ENCODE measurements around the gene CLASRP.
A peak's percentile ranks its signal among the peaks of the same experiment; 100 is the strongest.

CLASRP gene

DNA sequence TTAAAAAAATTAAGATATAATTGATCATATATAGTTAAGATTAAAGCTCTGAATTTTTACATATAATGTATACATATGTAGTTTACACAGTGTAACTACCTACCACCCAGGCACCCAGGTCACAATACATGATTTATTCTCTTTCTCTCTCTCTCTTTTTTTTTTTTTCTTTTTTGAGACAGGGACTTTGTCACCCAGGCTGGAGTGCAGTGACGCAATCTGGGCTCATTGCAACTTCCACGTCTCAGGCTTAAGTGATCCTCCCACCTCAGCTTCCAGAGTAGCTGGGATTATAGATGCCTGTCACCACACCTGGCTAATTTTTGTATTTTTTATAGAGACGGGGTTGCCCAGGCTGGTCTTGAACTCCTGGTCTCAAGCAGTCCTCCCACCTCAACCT, 18.8 kb upstream of the CLASRP start:
- Histone ChIP-seq H3K27me3 (no peaks in the 10 kb centered on the region), H3K4me3 (no peak overlapping the region), H3K4me1 (peaks cover 22% of the 10 kb centered on the region), H3K36me3 (peaks cover 36% of the 10 kb centered on the region; the same call in 1 of the 2 replicates), H4K20me1 (no peaks in the 10 kb centered on the region), H3K27ac (no peak overlapping the region), H3K9ac (no peak overlapping the region), H3K4me2 (no peak overlapping the region), H3K9me3 (no peaks in the 10 kb centered on the region)
- TF ChIP-seq Cebpa-rat (IDR thresholded peaks at IDR 0.05) = no peak

DNA sequence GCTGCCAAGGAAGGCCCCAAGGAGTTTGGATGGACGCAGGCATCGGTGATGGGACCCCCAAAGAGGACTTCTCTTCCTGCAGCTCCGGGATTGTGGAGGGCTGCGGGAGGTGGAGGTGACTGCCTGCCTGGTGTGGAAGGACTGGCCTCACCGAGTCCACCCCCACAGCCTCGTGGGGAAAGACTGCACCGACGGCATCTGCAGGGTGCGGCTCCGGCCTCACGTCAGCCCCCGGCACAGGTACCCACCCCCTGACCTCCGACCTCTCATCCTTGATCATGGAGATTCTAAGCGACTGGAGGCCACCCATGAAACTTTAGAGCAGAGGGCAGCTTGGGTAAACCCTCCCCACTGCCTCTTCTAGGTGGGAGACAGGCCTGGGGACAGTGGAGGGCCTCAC, 16.9 kb upstream of the CLASRP start:
- no peaks in the 10 kb centered on the region for H3K27me3 ChIP-seq
- peaks cover 9% of the 10 kb centered on the region; the same call in 1 of the 2 replicates for H3K4me1 ChIP-seq
- H3K9ac ChIP-seq = no peak overlapping the region
- no peak overlapping the region for H3K4me2 ChIP-seq
- H3K36me3 ChIP-seq = peaks cover 38% of the 10 kb centered on the region; the same call in 1 of the 2 replicates
- TF ChIP-seq Cebpa-rat (IDR thresholded peaks at IDR 0.05) = no peak
- no peaks in the 10 kb centered on the region for H4K20me1 ChIP-seq
- no peak overlapping the region for H3K4me3 ChIP-seq
- H3K9me3 ChIP-seq = no peaks in the 10 kb centered on the region
- H3K27ac ChIP-seq = no peak overlapping the region

DNA sequence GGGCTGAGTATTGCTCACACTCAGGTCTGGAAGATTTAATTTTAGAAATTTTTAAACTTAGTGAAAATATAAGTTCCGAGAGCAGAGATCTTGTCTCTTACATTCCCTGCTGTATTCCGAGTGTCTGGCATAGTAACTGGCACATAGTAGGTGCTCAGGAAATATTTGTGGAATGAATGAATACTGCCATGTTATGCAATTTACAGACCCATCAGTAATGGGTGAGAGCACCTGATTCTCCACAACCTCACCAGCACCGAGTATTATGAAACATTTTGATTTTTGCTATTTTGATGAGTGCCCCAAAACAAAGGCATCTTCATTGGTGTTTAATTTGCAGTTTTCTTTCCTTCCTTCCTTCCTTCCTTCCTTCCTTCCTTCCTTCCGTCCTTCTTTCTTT, 15.8 kb upstream of the CLASRP start:
- peaks cover 40% of the 10 kb centered on the region for H3K36me3 ChIP-seq
- H3K4me2 ChIP-seq = peak overlapping the region; percentile 9; the same call in 1 of the 2 replicates
- H4K20me1 ChIP-seq = no peaks in the 10 kb centered on the region
- H3K27ac ChIP-seq = no peak overlapping the region
- no peaks in the 10 kb centered on the region for H3K27me3 ChIP-seq
- no peak overlapping the region for H3K4me3 ChIP-seq
- no peak overlapping the region for H3K9ac ChIP-seq
- peaks cover 6% of the 10 kb centered on the region; the same call in 1 of the 2 replicates for H3K4me1 ChIP-seq
- no peaks in the 10 kb centered on the region for H3K9me3 ChIP-seq
- TF ChIP-seq Cebpa-rat (IDR thresholded peaks at IDR 0.05) = no peak

DNA sequence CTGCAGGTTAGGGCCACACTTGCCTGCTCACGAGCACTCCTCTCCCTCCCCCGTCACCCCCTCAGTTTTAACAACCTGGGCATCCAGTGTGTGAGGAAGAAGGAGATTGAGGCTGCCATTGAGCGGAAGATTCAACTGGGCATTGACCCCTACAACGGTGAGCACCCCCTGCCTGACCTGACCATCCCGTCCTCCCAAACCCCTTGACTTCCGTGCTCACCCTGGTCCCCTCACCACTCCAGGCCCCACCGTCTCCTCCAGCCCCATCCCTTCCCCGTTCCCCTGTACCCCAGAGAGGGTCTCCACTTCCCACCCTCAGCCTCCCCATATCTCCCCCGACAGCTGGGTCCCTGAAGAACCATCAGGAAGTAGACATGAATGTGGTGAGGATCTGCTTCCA, 13.6 kb upstream of the CLASRP start:
- no peaks in the 10 kb centered on the region for H4K20me1 ChIP-seq
- H3K9ac ChIP-seq = no peak overlapping the region
- H3K4me3 ChIP-seq = no peak overlapping the region
- H3K4me1 ChIP-seq = peaks cover 6% of the 10 kb centered on the region; the same call in 1 of the 2 replicates
- H3K4me2 ChIP-seq = no peak overlapping the region
- H3K9me3 ChIP-seq = no peaks in the 10 kb centered on the region
- H3K36me3 ChIP-seq = peaks cover 47% of the 10 kb centered on the region
- no peak for TF ChIP-seq Cebpa-rat (IDR thresholded peaks at IDR 0.05)
- no peak overlapping the region for H3K27ac ChIP-seq
- H3K27me3 ChIP-seq = no peaks in the 10 kb centered on the region

DNA sequence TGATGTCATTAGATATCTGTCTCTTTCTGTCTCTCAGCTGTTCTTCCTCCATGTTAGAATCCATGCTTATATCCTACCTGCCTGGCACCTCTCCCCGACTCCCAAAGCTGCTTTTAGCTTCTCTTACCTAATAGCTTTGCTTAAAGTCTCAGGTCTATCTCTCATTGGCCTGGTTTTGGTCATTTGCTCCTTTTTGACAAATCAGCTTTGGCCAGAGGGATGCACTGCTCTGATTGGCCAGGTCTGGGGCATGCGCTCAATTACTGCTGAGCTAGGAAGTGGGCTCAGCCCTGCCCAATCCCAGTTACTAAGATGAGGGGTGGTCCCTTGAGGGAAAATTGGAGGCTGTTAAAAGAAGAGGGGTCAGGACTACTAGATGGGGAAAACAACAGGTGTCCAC, 11.5 kb upstream of the CLASRP start:
- Histone ChIP-seq H3K9me3 (peaks cover 8% of the 10 kb centered on the region; the same call in 1 of the 2 replicates), H3K27me3 (no peaks in the 10 kb centered on the region), H3K27ac (no peak overlapping the region), H3K36me3 (peaks cover 49% of the 10 kb centered on the region), H3K4me2 (no peak overlapping the region), H3K9ac (no peak overlapping the region), H3K4me3 (no peak overlapping the region), H4K20me1 (no peaks in the 10 kb centered on the region), H3K4me1 (peaks cover 6% of the 10 kb centered on the region; the same call in 1 of the 2 replicates)
- TF ChIP-seq Cebpa-rat (IDR thresholded peaks at IDR 0.05) = no peak

DNA sequence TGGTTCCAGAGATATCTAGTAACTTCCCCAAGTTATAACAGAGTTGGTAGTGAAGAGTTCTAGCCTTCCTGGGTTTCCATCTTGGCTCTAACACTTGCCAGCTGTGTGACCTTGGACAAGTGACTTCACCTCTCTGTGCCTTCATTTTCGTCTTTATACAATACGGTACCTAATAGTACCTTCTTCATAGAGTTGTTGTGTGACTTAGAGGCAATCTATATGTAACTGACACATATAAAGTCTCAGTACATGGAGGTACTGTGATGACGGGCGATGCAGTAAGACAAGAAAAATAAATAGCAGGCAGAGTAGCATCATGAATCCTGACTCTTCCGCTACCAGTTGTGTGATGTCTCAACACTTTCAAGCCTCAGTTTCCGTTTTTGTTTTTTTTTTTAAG, 8.0 kb upstream of the CLASRP start:
- H3K27ac ChIP-seq = no peak overlapping the region
- no peak overlapping the region for H3K4me2 ChIP-seq
- no peak for TF ChIP-seq Cebpa-rat (IDR thresholded peaks at IDR 0.05)
- peaks cover 71% of the 10 kb centered on the region for H3K36me3 ChIP-seq
- no peak overlapping the region for H3K9ac ChIP-seq
- peaks cover 13% of the 10 kb centered on the region for H3K9me3 ChIP-seq
- H3K27me3 ChIP-seq = no peaks in the 10 kb centered on the region
- no peak overlapping the region for H3K4me3 ChIP-seq
- no peaks in the 10 kb centered on the region for H3K4me1 ChIP-seq
- no peaks in the 10 kb centered on the region for H4K20me1 ChIP-seq

DNA sequence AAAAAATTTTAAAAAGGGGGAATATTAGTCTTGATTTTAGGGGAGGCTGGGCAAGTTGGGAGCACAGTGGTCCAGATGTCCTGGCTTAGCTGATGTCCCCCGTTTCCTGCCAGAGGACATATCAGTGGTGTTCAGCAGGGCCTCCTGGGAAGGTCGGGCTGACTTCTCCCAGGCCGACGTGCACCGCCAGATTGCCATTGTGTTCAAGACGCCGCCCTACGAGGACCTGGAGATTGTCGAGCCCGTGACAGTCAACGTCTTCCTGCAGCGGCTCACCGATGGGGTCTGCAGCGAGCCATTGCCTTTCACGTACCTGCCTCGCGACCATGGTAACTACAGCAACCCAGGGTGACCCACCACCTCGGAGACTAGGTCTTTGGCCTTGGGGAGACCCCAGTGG, 6.4 kb upstream of the CLASRP start:
- no peak for TF ChIP-seq Cebpa-rat (IDR thresholded peaks at IDR 0.05)
- Histone ChIP-seq H3K36me3 (peaks cover 79% of the 10 kb centered on the region), H4K20me1 (no peaks in the 10 kb centered on the region), H3K4me3 (no peak overlapping the region), H3K4me1 (no peaks in the 10 kb centered on the region), H3K27ac (no peak overlapping the region), H3K4me2 (no peak overlapping the region), H3K9me3 (peaks cover 14% of the 10 kb centered on the region), H3K9ac (no peak overlapping the region), H3K27me3 (no peaks in the 10 kb centered on the region)

DNA sequence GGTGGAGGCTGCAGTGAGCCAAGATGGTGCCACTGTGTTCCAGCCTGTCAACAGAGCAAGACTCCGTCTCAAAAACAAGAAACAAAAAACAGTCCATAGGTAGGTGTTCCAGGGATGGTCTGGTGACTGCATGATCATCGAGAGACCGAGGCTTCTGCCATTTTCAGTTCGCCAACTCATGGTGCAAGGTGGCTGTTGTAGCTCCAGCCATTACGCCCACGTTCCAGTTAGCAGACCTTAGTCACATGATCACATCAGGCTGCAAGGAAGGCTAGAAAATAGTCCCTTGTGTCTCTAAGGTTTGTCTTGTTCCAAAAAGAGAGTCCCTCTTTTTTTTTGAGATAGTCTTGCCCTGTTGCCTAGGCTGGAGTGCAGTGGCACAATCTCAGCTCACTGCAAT, 3.1 kb upstream of the CLASRP start:
- H3K9ac ChIP-seq = no peak overlapping the region
- H3K4me1 ChIP-seq = peaks cover 20% of the 10 kb centered on the region
- H4K20me1 ChIP-seq = peaks cover 19% of the 10 kb centered on the region
- H3K4me2 ChIP-seq = no peak overlapping the region
- no peak overlapping the region for H3K27ac ChIP-seq
- no peaks in the 10 kb centered on the region for H3K27me3 ChIP-seq
- H3K9me3 ChIP-seq = peaks cover 10% of the 10 kb centered on the region; the same call in 1 of the 2 replicates
- no peak overlapping the region for H3K4me3 ChIP-seq
- no peak for TF ChIP-seq Cebpa-rat (IDR thresholded peaks at IDR 0.05)
- peaks cover 64% of the 10 kb centered on the region for H3K36me3 ChIP-seq

DNA sequence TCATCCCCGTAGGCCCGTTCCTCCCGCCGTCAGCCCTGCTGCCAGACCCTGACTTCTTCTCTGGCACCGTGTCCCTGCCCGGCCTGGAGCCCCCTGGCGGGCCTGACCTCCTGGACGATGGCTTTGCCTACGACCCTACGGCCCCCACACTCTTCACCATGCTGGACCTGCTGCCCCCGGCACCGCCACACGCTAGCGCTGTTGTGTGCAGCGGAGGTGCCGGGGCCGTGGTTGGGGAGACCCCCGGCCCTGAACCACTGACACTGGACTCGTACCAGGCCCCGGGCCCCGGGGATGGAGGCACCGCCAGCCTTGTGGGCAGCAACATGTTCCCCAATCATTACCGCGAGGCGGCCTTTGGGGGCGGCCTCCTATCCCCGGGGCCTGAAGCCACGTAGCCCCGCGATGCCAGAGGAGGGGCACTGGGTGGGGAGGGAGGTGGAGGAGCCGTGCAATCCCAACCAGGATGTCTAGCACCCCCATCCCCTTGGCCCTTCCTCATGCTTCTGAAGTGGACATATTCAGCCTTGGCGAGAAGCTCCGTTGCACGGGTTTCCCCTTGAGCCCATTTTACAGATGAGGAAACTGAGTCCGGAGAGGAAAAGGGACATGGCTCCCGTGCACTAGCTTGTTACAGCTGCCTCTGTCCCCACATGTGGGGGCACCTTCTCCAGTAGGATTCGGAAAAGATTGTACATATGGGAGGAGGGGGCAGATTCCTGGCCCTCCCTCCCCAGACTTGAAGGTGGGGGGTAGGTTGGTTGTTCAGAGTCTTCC, 1.3 kb upstream of the CLASRP start:
- TF ChIP-seq Cebpa-rat (IDR thresholded peaks at IDR 0.05) = no peak
- H3K9ac ChIP-seq = no peak overlapping the region
- H3K36me3 ChIP-seq = peaks cover 71% of the 10 kb centered on the region
- no peaks in the 10 kb centered on the region for H3K27me3 ChIP-seq
- H3K27ac ChIP-seq = no peak overlapping the region
- peaks cover 37% of the 10 kb centered on the region for H4K20me1 ChIP-seq
- H3K9me3 ChIP-seq = peaks cover 5% of the 10 kb centered on the region; the same call in 1 of the 2 replicates
- peaks cover 27% of the 10 kb centered on the region for H3K4me1 ChIP-seq
- peak overlapping the region; percentile 95; the same call in 1 of the 2 replicates for H3K4me2 ChIP-seq
- no peak overlapping the region for H3K4me3 ChIP-seq

DNA sequence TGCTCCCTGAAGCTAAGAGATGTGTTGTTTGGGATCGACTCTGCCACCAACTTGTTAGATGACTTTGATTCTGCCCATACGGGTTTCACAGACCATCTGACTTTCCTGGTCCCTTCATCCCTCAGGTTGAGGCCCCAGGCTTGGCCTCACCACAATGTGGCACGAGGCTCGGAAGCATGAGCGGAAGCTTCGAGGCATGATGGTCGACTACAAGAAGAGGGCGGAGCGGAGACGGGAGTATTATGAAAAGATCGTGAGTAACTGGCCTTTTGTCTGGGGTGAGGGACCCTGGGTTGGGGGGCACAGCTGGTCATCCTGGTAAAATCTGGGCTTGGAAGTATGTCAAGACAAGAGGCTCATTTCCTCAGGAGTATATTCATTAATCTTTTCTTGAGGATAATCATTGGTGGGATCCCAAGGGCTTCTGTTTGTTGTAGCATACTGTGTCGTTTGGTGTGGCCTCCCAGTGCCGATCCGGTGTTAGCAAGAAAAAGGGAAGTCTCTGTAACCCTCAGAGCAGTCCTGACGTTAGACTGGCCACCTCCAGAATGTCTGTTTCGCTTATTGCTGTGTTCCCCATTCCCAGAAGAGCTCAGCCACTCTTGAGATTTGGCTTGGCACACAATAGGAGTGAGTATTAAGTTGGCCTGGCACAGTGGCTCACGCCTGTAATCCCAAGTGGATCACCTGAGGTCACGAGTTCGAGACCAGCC, 1.4 kb downstream of the CLASRP start:
- Histone ChIP-seq H3K9ac (peak overlapping the region; percentile 92), H3K27ac (no peak overlapping the region), H3K4me1 (peaks cover 27% of the 10 kb centered on the region), H3K4me3 (peak overlapping the region; percentile 89), H3K9me3 (peaks cover 5% of the 10 kb centered on the region; the same call in 1 of the 2 replicates), H3K36me3 (peaks cover 74% of the 10 kb centered on the region), H3K27me3 (no peaks in the 10 kb centered on the region), H3K4me2 (peak overlapping the region; percentile 95), H4K20me1 (peaks cover 63% of the 10 kb centered on the region)
- TF ChIP-seq Cebpa-rat (IDR thresholded peaks at IDR 0.05) = no peak

All from BLaER1 (cell line).